GM12878 (cell line): Measurements from ENCODE around the gene SEMA4D. TPM values are rescaled to one million over a fixed set of nuclear protein-coding genes. Genes with fewer than 3 reads are reported as not detected.
A peak's percentile ranks its signal among the peaks of the same experiment; 100 is the strongest.

Experiments
- ATAC-seq: fragments of 200-7000 bp; cut with Tn5 transposase; 3 replicates; pipeline ENCODE4 v1.9.1; 2020; ENCODE audit warnings: mild to moderate bottlenecking, moderate library complexity
- BruUV-seq: library from RNA; stranded (reverse); fragments of 400-500 nt; replicated peaks from 2 replicates; lab custom pipeline; 2021; lab: Mats Ljungman, UMichigan
- CTCF ChIA-PET: fragments of 300-600 bp; sonication (Branson Sonifier 250); formaldehyde crosslinking; extraction: SDS; loops from one replicate; lab custom pipeline; 2021; ENCODE audit warnings: inconsistent platforms; lab: Yijun Ruan, JAX
- POLR2A ChIA-PET: fragments of 350-600 bp; formaldehyde crosslinking; extraction: SDS; loops from one replicate; lab custom pipeline; 2021; ENCODE audit warnings: inconsistent platforms; lab: Charles Lee
- RAD21 ChIA-PET: fragments of 300-600 bp; sonication (Branson Sonifier 250); formaldehyde crosslinking; loops from one replicate; lab custom pipeline; 2023; ENCODE audit warnings: antibody characterized with exemption; ENCODE audit not compliant: unreplicated experiment; lab: Charles Lee
- SMC1A ChIA-PET: fragments of 300-600 bp; sonication (Branson Sonifier 250); formaldehyde crosslinking; loops from one replicate; lab custom pipeline; 2023; ENCODE audit not compliant: unreplicated experiment, uncharacterized antibody; lab: Charles Lee
- DNase-seq: peaks from one replicate; pipeline ENCODE4 v3.0.0-alpha.2; 2011; ENCODE audit warnings: low read depth, low spot score
- FAIRE-seq: peaks from 3 replicates; lab custom pipeline; 2011; peaks lifted over from hg19 to GRCh38; lab: Jason Lieb, UNC
- H2AFZ ChIP-seq: 2 replicates; pipeline ENCODE4 v1.6.0; 2011; ENCODE audit warnings: low read depth, low read length, control low read depth; ENCODE audit not compliant: control insufficient read depth
- H3K27ac ChIP-seq: 2 replicates; pipeline ENCODE4 v1.5.1; 2011; ENCODE audit warnings: control low read depth; ENCODE audit not compliant: control insufficient read depth, insufficient read depth
- H3K27me3 ChIP-seq, 2 experiments: replicated peaks in 1 of 2; 2 replicates each; pipeline versions ENCODE4 v1.6.0 to v1.6.1; 2011; ENCODE audit warnings: low read length in 1 of 2; ENCODE audit not compliant: control insufficient read depth in 2 of 2, insufficient read depth in 2 of 2
- H3K36me3 ChIP-seq, 2 experiments: 2 replicates each; pipeline ENCODE4 v1.5.1; 2011; ENCODE audit warnings: low read length in 1 of 2; ENCODE audit not compliant: control insufficient read depth in 2 of 2, insufficient read depth in 2 of 2
- H3K4me1 ChIP-seq: 2 replicates; pipeline ENCODE4 v1.6.1; 2011; ENCODE audit warnings: mild to moderate bottlenecking, low read length, moderate library complexity, mixed read lengths; ENCODE audit not compliant: control insufficient read depth, insufficient read depth
- H3K4me2 ChIP-seq: 2 replicates; pipeline ENCODE4 v1.6.0; 2011; ENCODE audit warnings: control low read depth; ENCODE audit not compliant: control insufficient read depth, insufficient read depth
- H3K4me3 ChIP-seq: fragments of 200-600 bp; sonication (generic); 2 replicates; pipeline ENCODE4 v1.5.1; 2016
- H3K79me2 ChIP-seq: 2 replicates; pipeline ENCODE4 v1.6.0; 2011; ENCODE audit warnings: low read length; ENCODE audit not compliant: control insufficient read depth, insufficient read depth
- H3K9ac ChIP-seq: 2 replicates; pipeline ENCODE4 v1.8.0; 2011; ENCODE audit warnings: low read length, control low read depth, mixed read lengths; ENCODE audit not compliant: control insufficient read depth, insufficient read depth
- H3K9me3 ChIP-seq: replicated peaks from 3 replicates; pipeline ENCODE4 v1.5.1; 2011; ENCODE audit warnings: mild to moderate bottlenecking, low read length; ENCODE audit not compliant: control insufficient read depth, insufficient read depth
- H4K20me1 ChIP-seq: 2 replicates; pipeline ENCODE4 v1.6.0; 2011; ENCODE audit not compliant: control insufficient read depth, insufficient read depth
- BMI1 ChIP-seq: fragments of 450-650 bp; IDR thresholded peaks from 2 replicates; pipeline ENCODE4 v1.6.1; 2016; ENCODE audit warnings: mild to moderate bottlenecking, moderate library complexity, borderline replicate concordance
- GATAD2B ChIP-seq: fragments of 450-650 bp; conservative IDR thresholded peaks from 2 replicates; pipeline ENCODE4 v1.6.1; 2017; ENCODE audit warnings: low read depth, mild to moderate bottlenecking, moderate library complexity
- POLR2A ChIP-seq: IDR thresholded peaks from 2 replicates; pipeline ENCODE4 v1.6.1; 2011; ENCODE audit warnings: low read depth, mild to moderate bottlenecking, low read length
- POLR2AphosphoS5 ChIP-seq: IDR thresholded peaks from 2 replicates; pipeline ENCODE4 v1.6.1; 2011; ENCODE audit warnings: mild to moderate bottlenecking, low read length, inconsistent platforms
- WGBS: methylation state at CpG from one replicate; pipeline ENCODE4 v1.1.6; 2016; ENCODE audit warnings: low lambda C conversion rate; ENCODE audit not compliant: insufficient replicate concordance, insufficient coverage; ENCODE audit errors: missing lambda C conversion rate; 5-methylcytosine and 5-hydroxymethylcytosine counted together
- in situ Hi-C: fragments of 300-500 bp; cut with MboI; formaldehyde crosslinking; loops from 9 replicates; pipeline ENCODE4 v1.14.3; 2018; ENCODE audit warnings: mixed read lengths
- intact Hi-C: fragments of 100-400 bp; cut with micrococcal nuclease; formaldehyde crosslinking; loops from one replicate; pipeline ENCODE4 v1.14.2; 2022; ENCODE audit not compliant: unreplicated experiment
- polyA plus RNA-seq, 11 experiments: library from polyadenylated mRNA; depleted of rRNA in 4 of 11; unstranded in 6 of 11; stranded (reverse) in 5 of 11; fragments of >200 nt; fragmentation: Nextera tagmentation in 4 of 11; fragmentation: Illumina TruSeq in 1 of 11; extraction: Ambion mirVana in 4 of 11; extraction: Trizol in 1 of 11; gene quantifications; 1 replicate in 1 of 11; 2 replicates in 10 of 11; pipeline versions ENCODE4 v1.2.1 to v1.2.3, GENCODE V29; 2011 to 2016; ENCODE audit warnings: inconsistent platforms in 2 of 11, missing spikeins in 2 of 11, low read depth in 1 of 11
- total RNA-seq, 4 experiments: library from RNA; depleted of rRNA in 3 of 4; stranded (reverse); fragments of >200 nt in 3 of 4; fragmentation: Illumina TruSeq in 1 of 4; extraction: Trizol in 1 of 4; gene quantifications; 2 replicates each; pipeline versions ENCODE4 v1.2.1 to v1.2.3, GENCODE V29; 2013 to 2021
- TF ChIP-seq, protein P1 (sequence below): IDR thresholded peaks from 2 replicates; pipeline ENCODE4 v1.6.1; 2012; ENCODE audit warnings: low read depth, low read length, improper control_type of control experiment
- TF ChIP-seq, protein P2 (sequence below): IDR thresholded peaks from 2 replicates; pipeline ENCODE4 v1.6.1; 2011; ENCODE audit warnings: mild to moderate bottlenecking, low read depth, low read length, moderate library complexity; ENCODE audit not compliant: insufficient replicate concordance

Gene SEMA4D
- total and polyA plus RNA-seq, 10 of the 15 experiments (the other 5 are each of a cell fraction or from before 2014, with no cell fraction given) = 15.1 to 136 (median 39.6) TPM

DNA sequence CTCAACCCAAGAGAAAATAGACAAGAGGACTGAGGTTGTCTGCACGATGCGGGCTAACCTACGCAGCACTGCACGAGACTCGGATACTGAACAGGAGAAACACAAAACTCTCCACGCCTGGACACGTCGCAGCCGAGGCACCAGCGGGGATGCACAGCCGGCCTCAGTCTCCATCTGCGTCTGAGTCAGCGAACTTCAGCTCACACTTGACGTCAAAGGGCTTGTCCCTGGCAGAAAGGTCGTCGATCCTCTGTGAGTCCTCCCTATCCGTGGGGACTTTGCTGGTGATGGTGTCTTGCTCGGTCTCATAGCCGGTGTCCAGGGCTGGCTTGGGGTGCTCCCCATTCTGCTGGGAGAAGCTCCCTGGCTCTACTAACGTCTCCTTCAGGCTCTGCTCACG is 119.4 kb downstream of the SEMA4D start:
- ATAC-seq (no peak), DNase-seq (no peak), FAIRE-seq (no peak)
- Histone ChIP-seq H3K36me3 (peaks cover 40 to 44% of the 10 kb centered on the region in 2 experiments), H3K4me1 (peaks cover 23% of the 10 kb centered on the region), H3K4me3 (no peak overlapping the region), H4K20me1 (no peaks in the 10 kb centered on the region), H3K4me2 (no peak overlapping the region), H3K9me3 (no peaks in the 10 kb centered on the region), H3K79me2 (no peaks in the 10 kb centered on the region), H3K27me3 (no peaks in the 10 kb centered on the region), H3K9ac (no peak overlapping the region), H2AFZ (no peak overlapping the region), H3K27ac (no peak overlapping the region)
- WGBS = 96% methylated on average over 21 of the region's 21 CpGs
- no peak for TF ChIP-seq GATAD2B
- TF ChIP-seq, protein P1, sequence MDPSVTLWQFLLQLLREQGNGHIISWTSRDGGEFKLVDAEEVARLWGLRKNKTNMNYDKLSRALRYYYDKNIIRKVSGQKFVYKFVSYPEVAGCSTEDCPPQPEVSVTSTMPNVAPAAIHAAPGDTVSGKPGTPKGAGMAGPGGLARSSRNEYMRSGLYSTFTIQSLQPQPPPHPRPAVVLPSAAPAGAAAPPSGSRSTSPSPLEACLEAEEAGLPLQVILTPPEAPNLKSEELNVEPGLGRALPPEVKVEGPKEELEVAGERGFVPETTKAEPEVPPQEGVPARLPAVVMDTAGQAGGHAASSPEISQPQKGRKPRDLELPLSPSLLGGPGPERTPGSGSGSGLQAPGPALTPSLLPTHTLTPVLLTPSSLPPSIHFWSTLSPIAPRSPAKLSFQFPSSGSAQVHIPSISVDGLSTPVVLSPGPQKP = no peak
- TF ChIP-seq POLR2AphosphoS5 = 0 out of 2 replicates have a peak, but pooled peaks have one; percentile 36
- TF ChIP-seq POLR2A = peak; percentile 54
- no peak for TF ChIP-seq BMI1
- ChIA-PET RAD21 (no interaction called here), CTCF (no interaction called here), POLR2A (no interaction called here), SMC1A (interaction anchor here (0.8 kb wide), 1 partner anchor 170 kb away, joined by 3 read pairs; no protein-coding TSS in a partner anchor)
- no TSS peak for BruUV-seq
- intact Hi-C loops = no loop called here
- in situ Hi-C loops = no loop called here

DNA sequence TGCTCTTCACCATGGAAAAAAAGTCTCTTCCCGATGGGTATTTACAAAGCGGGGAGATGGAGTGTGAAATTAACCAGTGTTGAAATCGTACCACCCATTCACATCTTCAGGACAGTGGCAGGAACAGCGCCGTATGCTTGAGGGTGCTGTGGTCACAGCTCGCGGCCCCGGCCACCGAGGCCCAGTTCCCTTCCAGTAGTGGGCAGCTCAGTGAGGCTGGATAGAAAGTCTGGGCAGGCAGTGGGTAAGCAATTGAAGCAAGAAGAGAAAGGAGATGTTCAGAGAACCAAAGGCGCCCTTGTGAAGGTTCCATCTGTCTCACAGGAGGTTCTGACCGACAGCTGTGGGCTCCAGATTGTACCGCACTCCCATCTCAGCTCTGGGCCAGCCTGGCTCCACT is 120.5 kb downstream of the SEMA4D start:
- 85% methylated on average over 12 of the region's 12 CpGs for WGBS

More for the DNA sequence above, 120.5 kb downstream of the SEMA4D start:
- H3K27me3 ChIP-seq = no peaks in the 10 kb centered on the region
- no peaks in the 10 kb centered on the region for H3K79me2 ChIP-seq
- no peak overlapping the region for H2AFZ ChIP-seq
- no peak for DNase-seq
- no TSS peak for BruUV-seq
- ATAC-seq = no peak
- SMC1A ChIA-PET = no interaction called here
- FAIRE-seq = no peak
- H3K36me3 ChIP-seq = peaks cover 30 to 33% of the 10 kb centered on the region in 2 experiments
- in situ Hi-C loops = no loop called here
- H3K9me3 ChIP-seq = no peaks in the 10 kb centered on the region
- 0 out of 2 replicates have a peak, but pooled peaks have one; percentile 30 for TF ChIP-seq POLR2A
- TF ChIP-seq, protein P2, sequence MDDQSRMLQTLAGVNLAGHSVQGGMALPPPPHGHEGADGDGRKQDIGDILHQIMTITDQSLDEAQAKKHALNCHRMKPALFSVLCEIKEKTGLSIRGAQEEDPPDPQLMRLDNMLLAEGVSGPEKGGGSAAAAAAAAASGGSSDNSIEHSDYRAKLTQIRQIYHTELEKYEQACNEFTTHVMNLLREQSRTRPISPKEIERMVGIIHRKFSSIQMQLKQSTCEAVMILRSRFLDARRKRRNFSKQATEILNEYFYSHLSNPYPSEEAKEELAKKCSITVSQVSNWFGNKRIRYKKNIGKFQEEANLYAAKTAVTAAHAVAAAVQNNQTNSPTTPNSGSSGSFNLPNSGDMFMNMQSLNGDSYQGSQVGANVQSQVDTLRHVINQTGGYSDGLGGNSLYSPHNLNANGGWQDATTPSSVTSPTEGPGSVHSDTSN = no peak
- H3K4me3 ChIP-seq = no peak overlapping the region
- POLR2A ChIA-PET = no interaction called here
- RAD21 ChIA-PET = no interaction called here
- no peak overlapping the region for H3K4me2 ChIP-seq
- CTCF ChIA-PET = interaction anchor here (1.2 kb wide), 1 partner anchor 171 kb away, joined by 4 read pairs; no protein-coding TSS in a partner anchor
- intact Hi-C loops = no loop called here
- no peaks in the 10 kb centered on the region; the same call in 1 of the 2 replicates for H4K20me1 ChIP-seq
- H3K9ac ChIP-seq = no peak overlapping the region
- H3K27ac ChIP-seq = no peak overlapping the region
- peaks cover 15% of the 10 kb centered on the region for H3K4me1 ChIP-seq
